Measurements from ENCODE around the gene HNF1A. TPM values are rescaled to one million over a fixed set of nuclear protein-coding genes. Genes with fewer than 3 reads are reported as not detected.

HNF1A gene
- total RNA-seq, 1 experiment from 2014 or later = not detected

- POLR2A ChIA-PET = interaction anchor here (1.6 kb wide), 1 partner anchor 8 kb away, joined by 6 read pairs; no protein-coding TSS in a partner anchor
- no peak for TF ChIP-seq CTCF (IDR thresholded peaks at IDR 0.05; ENCODE audit: unreplicated experiment)
- Mint-ChIP-seq H3K36me3 (ENCODE audit: insufficient read depth, unreplicated experiment) (no peaks in the 10 kb centered on the region), H3K9me3 (ENCODE audit: unreplicated experiment) (no peaks in the 10 kb centered on the region), H3K4me3 (ENCODE audit: unreplicated experiment) (no peak overlapping the region), H3K27me3 (ENCODE audit: insufficient read depth, unreplicated experiment) (peaks cover 13% of the 10 kb centered on the region), H3K4me1 (ENCODE audit: insufficient read depth, unreplicated experiment) (peaks cover 4% of the 10 kb centered on the region), H3K27ac (ENCODE audit: low read depth, unreplicated experiment) (no peak overlapping the region)
- CTCF ChIA-PET = interaction anchor here (0.6 to 1.2 kb wide), 7 partner anchors 12 to 399 kb away, joined by 3 to 7 read pairs (median 4); no protein-coding TSS in a partner anchor
- no peak for DNase-seq (ENCODE audit: unreplicated experiment)
- no TSS peak for BruUV-seq (replicated peaks)
- intact Hi-C loops (cut with micrococcal nuclease) = no loop called here
These were observed 6.1 kb downstream of the HNF1A start for GRCh38 chr12:120984351-120984898.

DNA sequence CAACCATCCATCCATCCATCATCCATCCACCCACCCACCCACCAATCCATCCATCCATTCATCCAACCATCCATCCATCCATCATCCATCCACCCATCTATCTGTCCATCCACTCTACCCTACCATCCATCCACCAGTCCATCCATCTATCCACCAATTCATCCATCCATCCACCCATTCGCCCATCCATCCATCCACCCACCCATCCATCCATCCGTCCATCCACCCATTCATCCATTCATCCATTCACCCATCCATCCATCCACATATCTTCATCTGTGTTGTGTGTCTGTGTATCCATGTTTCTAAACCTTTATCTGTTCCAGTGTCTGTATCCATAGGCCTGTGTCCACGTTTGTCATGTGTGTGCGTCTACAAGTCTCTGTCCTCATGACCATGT, 9.9 kb downstream of the HNF1A start:
- Mint-ChIP-seq H3K27me3 (ENCODE audit: insufficient read depth, unreplicated experiment) (peaks cover 18% of the 10 kb centered on the region), H3K4me3 (ENCODE audit: unreplicated experiment) (no peak overlapping the region), H3K4me1 (ENCODE audit: insufficient read depth, unreplicated experiment) (peaks cover 4% of the 10 kb centered on the region), H3K27ac (ENCODE audit: low read depth, unreplicated experiment) (no peak overlapping the region), H3K36me3 (ENCODE audit: insufficient read depth, unreplicated experiment) (no peaks in the 10 kb centered on the region), H3K9me3 (ENCODE audit: unreplicated experiment) (no peaks in the 10 kb centered on the region)
- no peak for TF ChIP-seq CTCF (IDR thresholded peaks at IDR 0.05; ENCODE audit: unreplicated experiment)
- ChIA-PET POLR2A (no interaction called here), CTCF (no interaction called here)
- intact Hi-C loops (cut with micrococcal nuclease) = no loop called here
- no peak for DNase-seq (ENCODE audit: unreplicated experiment)
- BruUV-seq (replicated peaks) = no TSS peak

DNA sequence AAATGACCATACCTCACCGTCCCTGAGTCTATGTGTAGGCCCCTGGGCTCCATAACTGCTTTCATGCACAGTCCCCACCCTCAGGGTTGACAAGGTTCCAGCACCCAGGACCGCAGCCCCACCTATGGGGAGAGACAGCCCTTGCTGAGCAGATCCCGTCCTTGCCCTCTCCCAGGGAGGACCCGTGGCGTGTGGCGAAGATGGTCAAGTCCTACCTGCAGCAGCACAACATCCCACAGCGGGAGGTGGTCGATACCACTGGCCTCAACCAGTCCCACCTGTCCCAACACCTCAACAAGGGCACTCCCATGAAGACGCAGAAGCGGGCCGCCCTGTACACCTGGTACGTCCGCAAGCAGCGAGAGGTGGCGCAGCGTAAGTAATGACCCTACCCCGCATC, 10.3 kb downstream of the HNF1A start:
- no peaks in the 10 kb centered on the region for H3K9me3 Mint-ChIP-seq (ENCODE audit: unreplicated experiment)
- H3K27me3 Mint-ChIP-seq (ENCODE audit: insufficient read depth, unreplicated experiment) = peaks cover 21% of the 10 kb centered on the region
- BruUV-seq (replicated peaks) = no TSS peak
- H3K4me3 Mint-ChIP-seq (ENCODE audit: unreplicated experiment) = no peak overlapping the region
- H3K27ac Mint-ChIP-seq (ENCODE audit: low read depth, unreplicated experiment) = no peak overlapping the region
- H3K4me1 Mint-ChIP-seq (ENCODE audit: insufficient read depth, unreplicated experiment) = peaks cover 4% of the 10 kb centered on the region
- TF ChIP-seq CTCF (IDR thresholded peaks at IDR 0.05; ENCODE audit: unreplicated experiment) = no peak
- no peaks in the 10 kb centered on the region for H3K36me3 Mint-ChIP-seq (ENCODE audit: insufficient read depth, unreplicated experiment)
- ChIA-PET POLR2A (no interaction called here), CTCF (no interaction called here)
- no peak for DNase-seq (ENCODE audit: unreplicated experiment)
- intact Hi-C loops (cut with micrococcal nuclease) = no loop called here

DNA sequence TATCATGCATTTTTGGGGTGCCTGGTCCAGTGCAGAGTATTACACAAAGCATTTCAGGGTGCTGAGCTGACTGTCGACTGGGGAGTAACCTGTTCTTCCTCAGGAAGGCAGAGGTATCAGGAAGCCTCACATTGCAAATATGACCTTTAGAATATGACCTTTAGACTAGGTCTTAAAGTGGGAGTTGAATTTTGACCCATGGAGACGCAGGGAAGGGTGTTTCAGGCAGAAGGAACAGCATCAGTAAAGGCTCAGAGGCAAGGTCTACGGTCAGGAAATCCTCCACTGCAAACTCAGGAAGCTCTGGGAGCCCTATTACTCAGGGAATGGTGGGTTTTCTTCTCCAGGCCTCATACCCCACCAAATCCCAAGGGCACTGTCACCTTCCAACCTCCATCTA, 11.3 kb downstream of the HNF1A start:
- CTCF ChIA-PET = interaction anchor here (1.1 kb wide), 1 partner anchor 340 kb away, joined by 5 read pairs; no protein-coding TSS in a partner anchor
- TF ChIP-seq CTCF (IDR thresholded peaks at IDR 0.05; ENCODE audit: unreplicated experiment) = no peak
- H3K36me3 Mint-ChIP-seq (ENCODE audit: insufficient read depth, unreplicated experiment) = no peaks in the 10 kb centered on the region
- no peaks in the 10 kb centered on the region for H3K4me1 Mint-ChIP-seq (ENCODE audit: insufficient read depth, unreplicated experiment)
- intact Hi-C loops (cut with micrococcal nuclease) = no loop called here
- H3K27ac Mint-ChIP-seq (ENCODE audit: low read depth, unreplicated experiment) = no peak overlapping the region
- H3K27me3 Mint-ChIP-seq (ENCODE audit: insufficient read depth, unreplicated experiment) = peaks cover 21% of the 10 kb centered on the region
- POLR2A ChIA-PET = interaction anchor here (0.6 kb wide), 1 partner anchor 18 kb away, joined by 3 read pairs; no protein-coding TSS in a partner anchor
- H3K4me3 Mint-ChIP-seq (ENCODE audit: unreplicated experiment) = no peak overlapping the region
- peaks cover 4% of the 10 kb centered on the region for H3K9me3 Mint-ChIP-seq (ENCODE audit: unreplicated experiment)
- no TSS peak for BruUV-seq (replicated peaks)
- no peak for DNase-seq (ENCODE audit: unreplicated experiment)

Measured in MCF 10A (cell line).